GM21529 (cell line): ENCODE results near the gene BID.

Experiments used
- ATAC-seq: cut with Tn5 transposase; IDR thresholded peaks from one replicate; pipeline ENCODE4 v1.9.1; 2021; ENCODE audit not compliant: unreplicated experiment

Gene BID

GRCh38 chr22:17739196-17739975 is 34.9 kb downstream of the BID start:
- no peak for ATAC-seq

GRCh38 chr22:17738386-17739128 is 35.7 kb downstream of the BID start:
- ATAC-seq: no peak

- ATAC-seq: no peak
These were observed 40.1 kb downstream of the BID start for GRCh38 chr22:17734187-17734586.

GRCh38 chr22:17733466-17733865 is 40.8 kb downstream of the BID start:
- no peak for ATAC-seq

GRCh38 chr22:17732251-17732854 is 41.9 kb downstream of the BID start:
- no peak for ATAC-seq

GRCh38 chr22:17729561-17729960 is 44.7 kb downstream of the BID start:
- ATAC-seq: no peak

- ATAC-seq: no peak
These were observed 45.5 kb downstream of the BID start for GRCh38 chr22:17728786-17729185.

- no peak for ATAC-seq
These were observed 47.1 kb downstream of the BID start for GRCh38 chr22:17726928-17727897.

GRCh38 chr22:17726006-17726927 is 48.0 kb downstream of the BID start:
- ATAC-seq: no peak

- ATAC-seq: no peak
These were observed 48.8 kb downstream of the BID start for GRCh38 chr22:17725500-17725796.

GRCh38 chr22:17724678-17725499 is 49.4 kb downstream of the BID start:
- no peak for ATAC-seq

- no peak for ATAC-seq
These were observed 50.0 kb downstream of the BID start for GRCh38 chr22:17724241-17724640.

- no peak for ATAC-seq
These were observed 54.4 kb downstream of the BID start for GRCh38 chr22:17719911-17720310.

GRCh38 chr22:17717708-17718107 is 56.6 kb downstream of the BID start:
- ATAC-seq: no peak

GRCh38 chr22:17716529-17716928 is 57.7 kb downstream of the BID start:
- no peak for ATAC-seq

- no peak for ATAC-seq
These were observed 61.8 kb downstream of the BID start for GRCh38 chr22:17712441-17712840.

GRCh38 chr22:17710023-17710422 is 64.2 kb downstream of the BID start:
- no peak for ATAC-seq

- ATAC-seq: no peak
These were observed 66.7 kb downstream of the BID start for GRCh38 chr22:17707526-17707925.

GRCh38 chr22:17706947-17707346 is 67.3 kb downstream of the BID start:
- no peak for ATAC-seq
